ENCODE measurements around the gene SPRYD4.

SPRYD4 gene

DNA sequence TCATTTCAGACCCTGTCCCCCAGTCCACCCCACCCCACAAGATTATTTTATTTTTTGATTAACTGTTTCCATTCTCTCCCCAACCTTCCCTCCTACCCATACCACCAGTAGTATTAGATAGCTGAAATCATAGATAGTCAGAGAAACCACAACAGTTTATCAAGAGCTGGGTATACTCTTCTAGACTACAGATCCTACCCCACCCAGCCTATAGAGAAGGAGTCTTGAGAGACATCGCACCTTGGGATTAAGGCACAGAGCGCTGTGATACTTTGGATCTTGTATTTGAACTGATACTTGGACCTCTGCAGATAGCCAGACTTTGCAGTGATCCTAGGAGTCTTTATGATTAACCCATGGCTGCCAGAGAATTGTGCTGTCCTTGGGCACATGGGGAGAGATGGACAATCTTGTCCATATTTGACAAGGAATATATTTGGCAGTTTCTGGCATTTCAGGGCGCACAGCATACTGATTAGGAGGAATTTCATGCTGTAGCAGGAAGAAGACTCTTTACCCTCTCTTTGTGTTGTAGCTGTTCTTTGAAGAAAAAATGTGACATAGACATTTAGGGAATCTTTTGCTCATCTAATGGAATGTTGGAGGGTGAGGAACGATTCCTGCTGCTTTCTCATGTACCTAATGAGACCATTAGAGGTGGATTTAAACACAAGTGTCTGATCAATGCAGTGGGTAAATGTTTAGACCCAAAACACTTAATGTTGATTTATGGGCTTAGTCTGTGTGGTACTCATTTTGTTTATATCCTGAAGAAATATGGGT lies 54.2 kb downstream of the SPRYD4 start:
- no peak for DNase-seq

DNA sequence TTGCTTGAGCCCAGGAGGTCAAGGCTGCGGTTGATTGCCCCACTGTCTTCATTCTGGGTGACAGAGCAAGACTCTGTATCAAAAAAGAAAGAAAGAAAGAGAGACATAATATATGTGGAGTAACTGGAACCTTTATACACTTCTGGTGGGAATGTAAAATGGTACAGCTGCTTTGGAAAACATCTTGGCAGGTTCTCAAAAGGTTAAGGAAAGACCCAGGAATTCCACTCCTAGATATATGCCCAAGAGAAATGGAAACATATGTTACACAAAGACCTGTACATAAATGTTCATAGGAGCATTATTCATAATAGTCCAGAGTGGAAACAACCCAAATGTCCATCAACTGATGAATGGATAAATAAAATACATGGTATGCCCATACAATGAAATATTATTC lies 60.5 kb downstream of the SPRYD4 start:
- DNase-seq, result no peak
